Articular chondrocyte of knee joint (primary cell): ENCODE data around the gene ZWINT. TPM values are rescaled to one million over a fixed set of nuclear protein-coding genes. Genes with fewer than 3 reads are reported as not detected.

Experiments
- total RNA-seq: library from RNA; depleted of rRNA; stranded (reverse); fragments of >200 nt; gene quantifications from 2 replicates; pipeline ENCODE4 v1.2.3, GENCODE V29; 2012

ZWINT gene, protein sequence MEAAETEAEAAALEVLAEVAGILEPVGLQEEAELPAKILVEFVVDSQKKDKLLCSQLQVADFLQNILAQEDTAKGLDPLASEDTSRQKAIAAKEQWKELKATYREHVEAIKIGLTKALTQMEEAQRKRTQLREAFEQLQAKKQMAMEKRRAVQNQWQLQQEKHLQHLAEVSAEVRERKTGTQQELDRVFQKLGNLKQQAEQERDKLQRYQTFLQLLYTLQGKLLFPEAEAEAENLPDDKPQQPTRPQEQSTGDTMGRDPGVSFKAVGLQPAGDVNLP
- 12.8 and 14.7 TPM in 2 replicates for total RNA-seq

DNA sequence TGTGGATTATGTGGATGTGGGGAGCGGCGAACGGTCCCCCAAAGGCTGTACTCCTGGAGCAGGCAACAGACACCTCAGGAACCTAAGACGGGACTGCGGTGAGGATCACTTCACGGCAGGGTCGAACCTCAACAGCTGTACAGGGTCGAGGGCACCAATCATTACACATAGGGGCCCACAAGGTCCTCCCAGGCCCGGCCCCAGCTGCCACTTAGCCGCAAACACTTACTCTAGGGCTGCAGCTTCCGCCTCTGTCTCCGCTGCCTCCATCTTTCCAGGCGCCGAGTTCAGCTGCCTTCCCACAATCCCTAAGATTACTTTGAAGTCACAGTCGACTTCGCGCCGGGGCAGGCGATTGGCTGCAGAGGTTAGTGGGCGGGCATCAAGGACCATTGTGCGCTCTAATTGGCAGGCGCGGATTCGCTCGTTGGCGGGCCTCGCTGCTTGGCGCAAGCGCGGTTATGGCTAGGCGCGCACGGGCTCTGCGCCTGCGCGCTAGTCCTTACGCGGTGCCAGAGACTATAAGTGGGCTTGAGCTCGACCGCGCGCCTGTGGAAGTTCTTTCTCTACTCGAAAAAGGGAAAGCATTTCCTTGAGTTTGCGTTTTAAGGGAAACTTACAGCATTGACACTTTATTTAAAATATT, at the start of gene ZWINT:
ZWINT (minus strand) TSS at position 293 of the 646 bp plus-strand sequence; CDS start at position 270, 23 bp downstream.

